HL-60 (cell line): ENCODE measurements around the gene PCSK9.

Experiments
- DNase-seq, 2 experiments: peaks; one replicate each; pipeline ENCODE4 v3.0.0-alpha.2; 2010 to 2020; ENCODE audit warnings: low read depth in 1 of 2, low spot score in 1 of 2
- H3K27ac ChIP-seq: fragments of 250-450 bp; sonication (Bioruptor Pico); replicated peaks from 2 replicates; pipeline ENCODE4 v1.5.1; 2020; ENCODE audit warnings: mild to moderate bottlenecking, moderate library complexity
- H3K27me3 ChIP-seq: fragments of 250-450 bp; sonication (Bioruptor Pico); 2 replicates; pipeline ENCODE4 v1.5.1; 2021; ENCODE audit warnings: mild to moderate bottlenecking, moderate library complexity; ENCODE audit not compliant: insufficient read depth, poor library complexity, severe bottlenecking
- H3K4me3 ChIP-seq: replicated peaks from 2 replicates; pipeline ENCODE4 v1.5.1; 2011; ENCODE audit warnings: mild to moderate bottlenecking, control low read depth, low read length; ENCODE audit not compliant: insufficient read depth
- GABPA ChIP-seq: IDR thresholded peaks from 2 replicates; pipeline ENCODE4 v1.6.1; 2012; ENCODE audit warnings: low read depth
- POLR2AphosphoS5 ChIP-seq: IDR thresholded peaks from 2 replicates; pipeline ENCODE4 v1.6.1; 2012; ENCODE audit warnings: low read depth
- SPI1 ChIP-seq: IDR thresholded peaks from 2 replicates; pipeline ENCODE4 v1.6.1; 2012; ENCODE audit warnings: low read depth, mild to moderate bottlenecking, borderline replicate concordance
- TF ChIP-seq, protein P1 (sequence below): IDR thresholded peaks from one replicate; pipeline ENCODE4 v1.5.1; 2011; ENCODE audit warnings: low read length, control low read depth, inconsistent platforms; ENCODE audit not compliant: insufficient read depth
- TF ChIP-seq, protein P2 (sequence below): IDR thresholded peaks from 2 replicates; pipeline ENCODE4 v1.6.1; 2012; ENCODE audit warnings: low read depth; ENCODE audit not compliant: insufficient replicate concordance

Gene PCSK9

DNA sequence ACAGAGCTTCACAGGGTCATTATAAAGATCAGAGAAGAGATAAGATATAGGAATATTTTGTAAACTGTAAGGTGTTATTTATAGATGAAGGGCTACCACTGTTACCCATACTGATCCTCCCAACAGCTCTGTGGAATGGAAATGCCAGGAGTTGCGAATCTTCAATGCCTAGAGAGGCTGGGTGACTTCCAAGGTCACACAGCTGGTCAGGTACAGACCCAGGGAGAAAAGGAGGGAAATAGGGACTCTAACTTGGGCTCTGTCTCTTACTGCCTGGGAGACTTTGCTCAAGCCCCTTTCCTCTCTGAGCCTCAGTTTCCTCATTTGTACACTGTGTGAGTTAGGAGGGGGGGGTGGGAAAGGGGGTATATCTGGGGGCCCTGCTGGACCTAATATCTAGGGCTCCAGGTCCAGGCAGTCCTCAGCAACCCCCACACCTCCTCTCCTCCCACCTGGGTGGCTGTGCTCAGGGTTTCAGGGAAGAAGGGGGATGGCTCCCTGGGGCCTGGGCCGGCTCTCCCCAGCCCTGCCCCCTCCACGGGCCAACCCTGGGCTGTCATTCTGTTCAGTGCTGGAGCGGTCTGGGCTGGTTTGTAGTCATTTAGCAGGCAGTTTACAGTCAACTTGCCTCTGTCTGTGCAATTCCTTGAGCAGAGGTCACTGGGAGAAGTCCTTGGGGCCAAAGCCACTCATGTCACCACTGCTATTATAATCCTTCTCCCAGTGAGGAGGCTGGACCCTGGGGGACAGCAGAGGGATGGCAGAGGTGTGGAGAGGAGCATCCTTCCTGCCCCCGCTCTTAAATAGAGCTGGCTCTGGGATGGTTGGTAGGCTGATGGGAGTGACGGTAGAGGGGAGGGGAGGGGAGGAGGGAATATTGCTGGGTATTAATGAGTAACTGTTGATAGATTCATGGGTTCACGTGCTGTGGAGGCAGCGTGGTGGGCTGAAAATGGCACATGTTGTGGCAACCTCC is 39.0 kb upstream of the PCSK9 start:
- peaks cover 24% of the 10 kb centered on the region for H3K27me3 ChIP-seq
- H3K4me3 ChIP-seq, result no peak overlapping the region
- TF ChIP-seq POLR2AphosphoS5 (no peak), GABPA (no peak), SPI1 (no peak)
- TF ChIP-seq, protein P1, sequence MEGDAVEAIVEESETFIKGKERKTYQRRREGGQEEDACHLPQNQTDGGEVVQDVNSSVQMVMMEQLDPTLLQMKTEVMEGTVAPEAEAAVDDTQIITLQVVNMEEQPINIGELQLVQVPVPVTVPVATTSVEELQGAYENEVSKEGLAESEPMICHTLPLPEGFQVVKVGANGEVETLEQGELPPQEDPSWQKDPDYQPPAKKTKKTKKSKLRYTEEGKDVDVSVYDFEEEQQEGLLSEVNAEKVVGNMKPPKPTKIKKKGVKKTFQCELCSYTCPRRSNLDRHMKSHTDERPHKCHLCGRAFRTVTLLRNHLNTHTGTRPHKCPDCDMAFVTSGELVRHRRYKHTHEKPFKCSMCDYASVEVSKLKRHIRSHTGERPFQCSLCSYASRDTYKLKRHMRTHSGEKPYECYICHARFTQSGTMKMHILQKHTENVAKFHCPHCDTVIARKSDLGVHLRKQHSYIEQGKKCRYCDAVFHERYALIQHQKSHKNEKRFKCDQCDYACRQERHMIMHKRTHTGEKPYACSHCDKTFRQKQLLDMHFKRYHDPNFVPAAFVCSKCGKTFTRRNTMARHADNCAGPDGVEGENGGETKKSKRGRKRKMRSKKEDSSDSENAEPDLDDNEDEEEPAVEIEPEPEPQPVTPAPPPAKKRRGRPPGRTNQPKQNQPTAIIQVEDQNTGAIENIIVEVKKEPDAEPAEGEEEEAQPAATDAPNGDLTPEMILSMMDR, result no peak
- TF ChIP-seq, protein P2, sequence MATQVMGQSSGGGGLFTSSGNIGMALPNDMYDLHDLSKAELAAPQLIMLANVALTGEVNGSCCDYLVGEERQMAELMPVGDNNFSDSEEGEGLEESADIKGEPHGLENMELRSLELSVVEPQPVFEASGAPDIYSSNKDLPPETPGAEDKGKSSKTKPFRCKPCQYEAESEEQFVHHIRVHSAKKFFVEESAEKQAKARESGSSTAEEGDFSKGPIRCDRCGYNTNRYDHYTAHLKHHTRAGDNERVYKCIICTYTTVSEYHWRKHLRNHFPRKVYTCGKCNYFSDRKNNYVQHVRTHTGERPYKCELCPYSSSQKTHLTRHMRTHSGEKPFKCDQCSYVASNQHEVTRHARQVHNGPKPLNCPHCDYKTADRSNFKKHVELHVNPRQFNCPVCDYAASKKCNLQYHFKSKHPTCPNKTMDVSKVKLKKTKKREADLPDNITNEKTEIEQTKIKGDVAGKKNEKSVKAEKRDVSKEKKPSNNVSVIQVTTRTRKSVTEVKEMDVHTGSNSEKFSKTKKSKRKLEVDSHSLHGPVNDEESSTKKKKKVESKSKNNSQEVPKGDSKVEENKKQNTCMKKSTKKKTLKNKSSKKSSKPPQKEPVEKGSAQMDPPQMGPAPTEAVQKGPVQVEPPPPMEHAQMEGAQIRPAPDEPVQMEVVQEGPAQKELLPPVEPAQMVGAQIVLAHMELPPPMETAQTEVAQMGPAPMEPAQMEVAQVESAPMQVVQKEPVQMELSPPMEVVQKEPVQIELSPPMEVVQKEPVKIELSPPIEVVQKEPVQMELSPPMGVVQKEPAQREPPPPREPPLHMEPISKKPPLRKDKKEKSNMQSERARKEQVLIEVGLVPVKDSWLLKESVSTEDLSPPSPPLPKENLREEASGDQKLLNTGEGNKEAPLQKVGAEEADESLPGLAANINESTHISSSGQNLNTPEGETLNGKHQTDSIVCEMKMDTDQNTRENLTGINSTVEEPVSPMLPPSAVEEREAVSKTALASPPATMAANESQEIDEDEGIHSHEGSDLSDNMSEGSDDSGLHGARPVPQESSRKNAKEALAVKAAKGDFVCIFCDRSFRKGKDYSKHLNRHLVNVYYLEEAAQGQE, result no peak
- no peak overlapping the region for H3K27ac ChIP-seq
- no peak for DNase-seq

DNA sequence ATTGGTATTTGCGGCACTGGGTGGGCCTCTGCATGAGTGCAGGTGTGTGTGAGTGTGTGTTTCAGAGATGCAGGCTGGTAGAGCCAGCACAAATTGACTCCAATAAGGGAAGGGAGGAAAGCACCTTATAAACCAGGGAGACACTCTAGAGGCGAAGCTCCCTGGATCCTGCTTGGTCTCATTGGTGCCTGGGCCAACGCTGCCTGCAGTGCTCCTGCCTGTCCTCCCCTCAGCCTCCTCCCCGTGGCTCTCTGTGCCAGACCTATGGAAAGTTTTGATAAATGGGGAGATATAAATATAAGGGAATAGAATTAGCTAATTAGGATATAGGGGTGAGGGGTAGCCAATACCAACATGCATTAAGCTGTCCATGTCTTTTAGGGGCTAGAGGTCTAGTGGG is 38.0 kb upstream of the PCSK9 start:
- Histone ChIP-seq H3K4me3 (no peak overlapping the region), H3K27ac (no peak overlapping the region), H3K27me3 (peaks cover 24% of the 10 kb centered on the region)
- TF ChIP-seq, protein P2, result no peak
- TF ChIP-seq SPI1, result no peak
- no peak for TF ChIP-seq GABPA
- TF ChIP-seq, protein P1, result no peak
- no peak for TF ChIP-seq POLR2AphosphoS5
- DNase-seq, result no peak

DNA sequence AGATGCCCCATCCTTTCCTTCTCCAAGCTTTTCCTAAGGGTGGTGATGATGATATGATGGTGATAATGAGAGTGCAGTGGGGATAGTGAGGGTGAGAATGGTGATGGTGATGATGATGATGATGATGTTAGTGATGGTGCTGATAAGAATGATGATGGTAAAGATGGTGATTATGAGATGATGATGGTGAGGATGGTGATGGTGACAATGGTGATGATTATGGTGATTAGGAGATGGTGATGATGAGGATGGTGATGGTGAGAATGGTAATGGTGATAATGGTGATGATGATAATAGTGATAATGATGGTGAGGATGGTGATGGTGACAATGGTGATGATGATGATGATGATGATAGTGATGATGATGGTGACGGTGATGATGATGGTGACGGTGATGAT is 36.7 kb upstream of the PCSK9 start:
- Histone ChIP-seq H3K27me3 (peaks cover 12% of the 10 kb centered on the region), H3K4me3 (no peak overlapping the region), H3K27ac (no peak overlapping the region)
- DNase-seq, result no peak
- TF ChIP-seq GABPA (no peak), SPI1 (no peak), POLR2AphosphoS5 (no peak)
- TF ChIP-seq, protein P2, result no peak
- TF ChIP-seq, protein P1, result no peak
